Stimulated activated CD4-positive, alpha-beta T cell treated with anti-CD3 and anti-CD28 coated beads, Interleukin-1b, Interleukin-23, amount 100 ng/mL, for 1 hour (primary cell): ENCODE results near the gene MYEOV.

Experiments used
- DNase-seq, 2 donors: peaks; one replicate each; pipeline ENCODE4 v3.0.0-alpha.2; 2020; ENCODE audit warnings: low read depth in 2 of 2

Gene MYEOV

DNA sequence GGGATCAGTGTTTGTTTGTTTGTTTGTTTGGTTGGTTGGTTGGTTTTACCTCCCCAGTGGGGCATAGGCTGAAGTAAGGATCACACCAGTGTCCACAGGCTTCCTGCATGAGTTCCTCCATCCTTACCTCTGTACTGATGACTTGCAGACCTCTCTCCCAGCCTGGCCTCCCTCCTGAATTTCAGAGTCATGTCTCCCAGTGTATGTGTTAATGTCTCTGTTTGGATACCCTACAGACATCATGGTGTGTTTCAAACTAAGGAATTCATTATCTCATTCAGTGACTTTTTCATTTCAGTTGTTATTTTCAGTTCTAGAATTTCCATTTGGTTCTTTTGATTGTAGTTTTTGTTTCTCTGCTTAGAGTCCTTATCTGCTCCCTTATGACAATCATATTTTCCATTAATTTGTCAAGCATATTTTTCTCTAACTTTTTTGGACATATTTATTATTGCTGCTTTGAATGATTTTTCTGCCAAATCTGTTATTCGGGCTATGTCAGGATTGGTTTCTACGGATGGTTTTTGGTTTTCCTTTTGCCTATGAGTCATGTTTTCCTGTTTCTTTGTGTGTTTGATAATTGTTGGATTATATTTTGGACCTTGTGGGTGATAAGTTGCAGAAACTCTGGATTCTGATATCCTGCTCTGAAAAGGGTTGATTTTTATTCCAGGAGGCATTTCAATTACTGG is 23.6 kb downstream of the MYEOV start:
- no peak for DNase-seq

DNA sequence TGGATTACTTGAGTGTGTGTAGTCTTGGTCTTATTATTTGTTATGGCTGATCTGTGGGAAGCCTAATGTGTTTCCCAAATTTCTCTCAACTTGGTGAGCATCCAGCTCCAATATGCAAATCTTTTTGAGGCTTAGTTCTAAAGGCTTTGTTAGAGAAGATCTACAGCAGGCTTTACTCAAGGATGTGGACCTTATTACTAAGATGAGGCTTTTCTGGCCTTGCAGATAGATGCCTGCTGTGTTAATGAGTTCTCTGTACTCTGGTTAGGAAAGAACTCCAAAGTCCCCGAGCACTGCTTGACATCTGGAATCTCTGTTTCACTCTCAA is 24.1 kb downstream of the MYEOV start:
- no peak for DNase-seq

DNA sequence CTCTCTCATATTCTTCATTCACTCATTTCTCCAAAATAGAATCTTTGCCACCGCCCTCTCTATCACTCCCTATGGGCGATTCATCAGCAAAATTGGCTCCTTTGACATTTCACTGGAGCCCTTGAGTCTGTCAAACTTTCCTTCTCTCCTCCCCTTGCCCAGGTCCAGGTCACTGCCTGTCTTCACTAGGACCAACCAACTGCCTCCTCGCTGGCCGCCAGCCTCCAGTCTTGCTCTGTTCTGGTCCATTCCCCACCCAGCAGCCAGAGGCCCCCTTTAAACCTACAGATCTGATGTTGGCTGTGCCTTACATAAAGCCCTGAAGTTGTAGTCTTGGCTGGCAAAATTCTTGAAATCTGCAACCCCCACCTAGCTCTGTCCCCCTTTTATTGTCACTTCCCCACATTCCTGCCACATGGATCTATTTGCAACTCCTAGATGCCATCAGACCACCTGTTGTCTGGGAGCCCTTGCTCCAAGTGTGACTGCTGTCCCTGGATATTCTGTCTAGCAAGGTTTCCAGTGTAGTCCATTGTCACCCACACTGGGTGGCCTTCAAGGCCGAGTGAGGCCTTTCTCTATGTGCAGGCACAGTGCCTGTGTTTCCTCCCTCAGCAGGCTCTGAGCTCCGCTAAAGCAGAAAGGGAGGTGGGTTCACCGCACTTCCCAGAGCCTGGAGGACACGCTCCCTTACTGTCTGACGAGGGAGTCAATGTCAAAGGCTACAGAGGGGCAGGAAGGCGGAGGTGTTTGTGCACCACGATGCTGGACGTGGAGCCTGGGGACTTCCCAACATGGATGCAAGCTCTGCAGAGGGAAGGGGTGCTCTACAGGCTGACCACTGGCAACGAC is 25.5 kb downstream of the MYEOV start:
- DNase-seq = no peak

DNA sequence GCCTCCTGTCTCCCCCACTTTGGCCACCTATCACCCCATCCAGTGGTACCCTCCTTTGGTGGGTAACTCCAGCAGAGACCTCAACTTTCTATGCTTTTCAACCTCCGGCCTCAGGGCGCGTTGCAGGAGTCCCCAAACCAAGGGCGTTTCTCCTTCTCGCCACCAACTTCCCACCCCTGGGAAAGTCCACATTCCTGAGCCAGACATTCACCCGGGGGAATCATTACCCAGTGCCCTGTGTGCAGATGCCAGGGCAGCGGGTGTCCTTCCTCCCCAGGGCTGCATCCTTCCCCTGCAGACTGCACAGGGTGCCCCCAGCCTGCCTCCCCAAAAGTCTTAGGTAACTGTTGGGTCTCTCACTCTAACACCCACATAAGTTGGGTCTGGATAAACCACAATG is 26.4 kb downstream of the MYEOV start:
- DNase-seq = no peak

DNA sequence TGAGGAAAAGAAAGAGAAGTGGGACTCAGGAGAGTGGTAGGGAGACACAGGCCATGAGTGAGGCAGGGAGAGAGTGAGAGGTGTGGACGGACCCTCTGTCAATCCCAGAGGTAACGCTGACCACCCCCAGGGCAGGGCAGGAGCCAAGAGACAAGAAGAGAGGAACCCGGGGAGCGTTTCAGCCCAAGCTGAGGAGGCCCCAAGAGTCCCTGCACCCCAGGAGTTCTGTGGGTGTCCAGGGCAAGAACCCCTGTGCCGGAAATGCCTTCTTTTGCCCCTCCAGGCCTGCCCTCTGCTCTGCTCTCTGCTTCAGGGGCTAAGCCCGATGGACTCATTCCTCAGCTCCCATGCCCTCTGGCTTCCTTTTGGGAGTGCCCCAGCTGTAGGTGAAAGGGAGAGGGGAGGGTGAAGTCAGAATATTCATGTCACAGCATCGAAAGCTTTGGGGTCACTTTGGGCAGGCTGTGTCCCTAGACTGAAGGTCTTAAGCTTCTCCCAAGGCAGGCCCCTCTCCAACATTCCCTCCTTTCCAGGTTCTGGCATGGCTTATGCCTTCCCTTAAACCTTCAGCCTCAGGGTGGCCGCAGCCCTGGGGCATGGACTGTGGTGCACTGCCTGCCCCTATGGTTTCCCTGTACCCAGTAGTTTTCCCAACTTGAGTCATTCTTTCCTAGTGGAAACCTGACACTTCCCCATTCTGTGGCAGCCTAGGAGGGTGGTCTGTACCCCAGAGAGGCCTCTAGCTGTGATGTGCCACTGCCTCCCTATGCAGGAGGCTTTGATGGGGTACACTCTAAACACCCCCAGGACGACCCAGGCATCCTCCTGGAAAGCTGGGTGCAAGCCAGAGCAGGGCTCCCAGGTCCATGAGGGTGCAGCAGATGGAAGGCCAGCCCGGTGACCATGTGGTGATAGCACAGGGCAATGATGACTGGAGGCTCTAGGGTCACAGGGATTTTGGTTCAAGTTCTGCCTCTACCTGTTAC is 27.1 kb downstream of the MYEOV start:
- DNase-seq = no peak

DNA sequence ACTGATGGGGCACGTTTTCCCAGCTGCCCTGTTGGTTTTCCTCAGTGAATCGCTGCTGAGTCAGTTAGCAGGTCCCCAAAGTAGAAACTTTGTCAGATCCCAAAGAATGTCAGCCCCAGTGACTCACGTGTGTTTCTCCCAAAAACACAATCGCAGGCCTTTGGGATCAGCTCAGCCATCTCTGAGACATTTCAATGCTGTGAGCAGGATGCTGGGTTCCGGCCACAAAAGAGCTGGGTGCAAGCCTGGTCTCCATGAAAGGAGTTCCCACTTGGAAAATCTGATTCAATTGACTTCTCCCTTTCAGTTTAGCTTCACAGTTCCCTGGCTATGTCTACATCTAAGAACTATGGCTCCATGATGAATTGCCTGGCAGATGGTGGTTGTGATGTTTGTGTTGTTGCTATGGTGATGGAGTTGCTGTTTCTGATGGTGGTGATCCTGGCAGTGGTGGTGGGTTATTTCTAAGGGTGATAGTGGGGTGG is 28.0 kb downstream of the MYEOV start:
- DNase-seq = no peak

DNA sequence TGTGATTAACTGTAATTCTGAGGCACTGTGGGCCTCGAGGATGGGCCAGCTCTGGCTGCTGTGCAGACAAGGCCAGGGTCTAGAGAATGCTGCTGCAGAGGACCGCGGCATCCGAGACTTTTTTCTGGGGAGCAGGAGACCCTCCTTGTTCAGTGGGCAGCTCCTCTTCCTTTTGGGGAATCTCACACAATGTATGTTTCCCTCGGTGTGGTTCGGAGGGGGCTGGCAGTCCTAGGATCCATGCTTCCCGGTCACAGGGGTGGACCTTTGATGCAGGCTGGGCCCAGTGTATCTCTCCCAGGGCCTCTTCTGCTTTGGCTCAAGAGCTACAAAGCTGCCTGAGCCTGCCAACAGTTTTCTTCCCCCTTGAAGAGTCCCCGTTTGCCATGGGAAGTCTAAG is 31.5 kb downstream of the MYEOV start:
- no peak for DNase-seq

DNA sequence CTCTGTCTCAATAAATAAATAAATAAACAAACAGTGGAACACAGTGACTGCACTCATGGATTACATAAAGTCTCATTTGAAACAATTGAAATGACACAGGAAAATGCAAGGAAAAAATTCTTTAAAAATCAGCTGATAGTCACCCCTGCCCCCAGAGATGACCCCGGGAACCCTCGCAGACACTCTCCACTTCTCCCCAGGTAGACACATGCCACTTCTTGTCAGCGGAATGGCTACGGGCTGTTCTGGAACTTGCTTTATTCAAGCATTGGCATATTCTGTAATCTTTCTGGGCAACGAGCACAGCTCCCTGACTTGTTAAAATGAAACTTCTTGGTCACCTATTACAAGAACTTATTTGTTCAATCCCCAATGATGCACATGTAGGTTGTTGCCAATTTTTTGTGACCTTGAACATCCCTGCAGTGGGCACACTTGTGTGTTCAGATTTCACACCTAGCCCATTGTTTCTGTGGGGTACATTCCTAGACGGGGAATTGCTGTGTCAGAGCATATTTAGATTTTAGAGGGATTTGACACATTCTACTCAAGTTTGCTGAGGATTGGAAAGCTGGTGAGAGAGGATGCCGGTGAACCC is 32.8 kb downstream of the MYEOV start:
- no peak for DNase-seq

DNA sequence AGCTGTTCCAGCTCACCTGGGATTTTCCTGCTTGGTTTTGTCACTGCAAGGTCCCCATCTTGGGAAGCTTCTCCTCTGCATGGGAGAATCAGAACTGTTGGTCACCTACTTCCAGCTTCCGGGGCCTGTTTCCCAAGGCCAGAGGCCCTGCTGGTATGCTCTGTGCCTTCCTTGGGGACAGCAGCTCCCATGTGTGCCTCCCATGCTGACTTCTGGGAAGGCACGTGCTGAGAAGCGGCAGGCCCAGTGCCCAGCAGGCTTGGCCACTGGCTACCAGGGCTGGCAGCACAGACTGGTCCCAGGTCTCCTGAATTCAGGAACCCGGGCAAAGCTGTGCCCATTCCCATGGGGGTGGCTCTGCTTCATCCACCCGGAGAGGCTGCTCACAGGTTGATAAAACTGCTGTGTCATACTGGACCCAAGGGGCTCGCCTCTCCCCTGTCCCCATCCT is 33.8 kb downstream of the MYEOV start:
- DNase-seq = no peak

DNA sequence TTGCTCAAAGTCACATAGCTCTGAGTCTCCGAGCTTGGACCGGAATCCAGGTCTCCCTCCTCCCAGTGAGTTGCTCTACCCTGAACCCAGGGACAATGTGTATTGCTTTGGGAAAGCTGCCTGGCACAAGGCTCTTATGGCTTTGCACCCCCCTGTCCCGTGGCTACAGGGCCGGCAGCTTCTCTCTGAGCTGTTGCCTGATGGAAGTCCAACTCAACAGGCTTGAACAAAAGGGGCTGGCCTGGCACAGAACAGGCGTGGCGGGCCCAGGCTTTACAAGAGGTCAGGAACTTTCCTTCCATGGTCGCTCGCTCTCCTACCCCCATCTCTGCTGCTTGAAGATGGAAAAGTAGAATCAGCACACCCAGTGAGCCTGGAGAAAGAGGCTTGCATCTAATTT is 34.3 kb downstream of the MYEOV start:
- no peak for DNase-seq

DNA sequence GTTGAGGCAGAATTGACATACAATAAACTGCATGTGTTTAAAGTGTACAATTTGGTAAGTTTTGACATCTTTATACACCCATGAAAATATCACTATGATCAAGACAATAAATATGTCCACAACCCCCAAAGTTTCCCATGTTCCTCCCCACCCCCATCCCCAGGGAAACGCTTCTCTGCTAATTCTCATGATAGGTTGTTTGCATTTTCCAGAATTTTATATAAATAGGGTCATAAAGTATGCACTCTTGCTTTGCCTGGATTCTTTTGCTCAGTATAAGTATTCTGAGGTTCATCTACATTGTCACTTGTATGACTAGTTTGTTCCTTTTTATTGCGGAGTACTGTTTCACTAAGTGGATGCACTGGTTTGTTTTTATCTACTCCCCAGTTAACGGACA is 35.6 kb downstream of the MYEOV start:
- no peak for DNase-seq

DNA sequence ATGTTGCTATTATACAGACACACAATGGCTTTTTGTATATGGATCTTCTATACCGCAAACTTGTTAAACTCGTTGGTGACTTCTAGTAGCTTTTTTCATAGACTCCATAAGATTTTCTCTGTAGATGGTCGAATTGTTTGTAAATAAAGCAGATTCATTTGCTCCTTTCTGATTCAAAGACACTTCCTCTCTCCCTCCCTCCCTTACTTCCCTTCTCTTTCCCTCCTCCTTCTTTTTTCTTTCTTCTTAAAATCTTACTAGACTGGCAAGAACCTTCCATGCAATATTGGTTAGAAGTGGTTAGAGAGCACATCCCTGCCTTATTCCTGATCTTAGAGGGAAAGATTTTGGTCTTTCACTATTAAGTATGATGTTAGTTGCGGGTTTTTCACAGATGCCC is 36.4 kb downstream of the MYEOV start:
- DNase-seq = no peak

DNA sequence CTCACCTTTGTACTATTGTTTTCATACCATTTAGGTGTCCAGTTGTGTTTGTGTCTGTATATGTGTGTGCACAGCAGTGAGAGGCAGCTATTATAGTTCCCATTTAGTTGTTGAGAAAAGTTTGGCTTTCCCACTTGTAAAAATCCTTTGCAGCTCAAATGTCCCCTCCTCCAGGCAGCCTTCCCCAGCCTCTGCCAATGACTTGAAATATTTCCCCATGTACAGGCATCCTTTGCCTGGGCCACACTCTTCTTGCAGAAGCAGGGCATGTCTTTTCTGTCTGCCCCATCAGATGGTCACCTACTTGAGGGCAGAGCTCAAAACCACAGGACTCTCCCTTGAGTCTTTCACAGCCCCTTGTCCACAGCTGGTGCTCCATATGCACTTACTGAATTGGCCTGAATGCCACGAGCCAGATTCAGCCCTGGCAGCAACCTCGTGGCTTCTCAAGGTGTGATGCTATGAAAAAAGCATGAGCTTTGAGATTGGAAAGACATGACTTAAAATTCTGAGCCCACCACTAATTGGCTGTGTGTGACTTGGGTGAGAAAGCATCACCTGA is 39.3 kb downstream of the MYEOV start:
- no peak for DNase-seq

DNA sequence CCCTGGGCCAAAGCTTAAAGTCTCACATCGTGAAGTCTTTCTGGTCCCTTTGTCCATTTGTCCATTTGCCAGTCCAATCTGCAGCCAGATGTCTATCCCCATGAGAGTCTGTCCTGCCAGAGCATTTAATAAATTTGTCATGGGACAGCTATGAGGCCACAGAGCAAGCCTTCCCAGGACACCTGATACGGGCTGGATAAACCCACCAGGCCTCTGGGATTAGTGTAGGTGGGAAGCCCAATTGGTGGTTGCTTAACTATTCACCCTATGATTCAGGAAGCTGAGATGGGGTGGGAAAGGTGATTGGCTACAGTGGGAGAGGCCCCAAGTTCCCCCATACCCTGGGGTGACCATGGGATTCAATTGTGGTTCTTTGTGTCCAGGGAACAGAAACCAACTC is 39.9 kb downstream of the MYEOV start:
- no peak for DNase-seq

DNA sequence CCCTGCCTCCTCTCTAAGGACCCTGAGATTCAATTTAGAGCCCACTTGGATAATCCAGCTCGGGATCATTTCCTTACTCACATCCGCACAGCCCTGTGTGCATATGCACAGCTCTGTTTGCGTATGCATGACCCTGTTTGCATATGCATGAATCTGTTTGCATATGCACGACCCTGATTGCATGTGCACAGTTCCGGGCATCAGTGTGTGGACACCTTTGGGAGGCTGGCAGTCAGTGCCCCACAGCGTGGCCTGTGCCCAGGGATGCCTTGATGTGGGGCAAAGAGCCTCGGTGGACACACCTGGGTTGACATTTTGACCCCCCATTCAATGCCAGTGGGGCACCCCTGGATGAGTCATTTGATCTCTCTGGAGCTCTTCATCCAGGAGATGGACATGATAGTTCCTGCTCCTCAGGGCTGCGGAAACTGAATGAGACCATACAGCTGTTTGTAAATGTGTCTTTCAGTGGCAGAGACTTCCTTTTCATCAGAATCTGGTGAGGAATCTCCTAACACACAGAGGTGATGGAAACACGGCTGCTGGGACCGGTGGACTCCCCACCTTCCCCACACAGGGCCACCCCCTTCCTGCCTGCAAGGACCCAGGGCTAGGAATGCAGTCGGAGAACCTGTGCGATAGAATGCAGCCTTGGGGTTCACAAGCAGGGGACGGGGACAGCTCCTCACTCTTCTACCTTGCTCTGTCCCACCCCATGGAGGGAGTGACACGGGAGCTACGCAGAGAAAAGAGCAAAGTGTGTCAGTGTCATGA is 41.2 kb downstream of the MYEOV start:
- no peak for DNase-seq

DNA sequence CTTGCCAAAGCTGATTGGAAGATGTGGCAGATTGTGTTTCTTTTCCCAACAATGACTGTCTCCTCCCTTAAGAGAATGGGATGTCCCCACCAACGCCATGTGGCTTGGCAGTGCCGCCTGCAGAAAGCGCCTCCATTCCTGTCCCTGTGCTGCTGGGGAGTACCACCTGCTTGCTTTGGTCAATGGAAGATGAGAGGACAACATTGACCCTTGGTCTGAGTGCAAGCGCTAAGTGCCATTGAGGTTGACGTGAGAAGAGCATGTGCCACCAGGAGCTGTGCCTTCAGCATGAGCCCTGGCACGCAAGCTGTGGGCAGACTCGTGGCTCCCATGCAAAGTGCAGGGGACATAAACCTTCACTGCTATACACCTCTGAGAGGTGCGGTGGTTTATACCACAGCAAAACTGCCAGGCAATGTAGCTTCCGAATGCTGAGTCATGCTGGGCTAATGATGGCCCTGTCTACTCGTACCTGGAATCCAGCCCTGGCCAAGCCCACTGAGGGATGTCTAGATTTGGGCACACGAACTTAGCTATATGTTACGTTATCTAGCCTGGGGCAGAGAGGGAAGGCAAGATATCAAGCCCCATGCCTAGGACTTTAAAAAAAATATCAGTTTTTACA is 41.9 kb downstream of the MYEOV start:
- DNase-seq = no peak

DNA sequence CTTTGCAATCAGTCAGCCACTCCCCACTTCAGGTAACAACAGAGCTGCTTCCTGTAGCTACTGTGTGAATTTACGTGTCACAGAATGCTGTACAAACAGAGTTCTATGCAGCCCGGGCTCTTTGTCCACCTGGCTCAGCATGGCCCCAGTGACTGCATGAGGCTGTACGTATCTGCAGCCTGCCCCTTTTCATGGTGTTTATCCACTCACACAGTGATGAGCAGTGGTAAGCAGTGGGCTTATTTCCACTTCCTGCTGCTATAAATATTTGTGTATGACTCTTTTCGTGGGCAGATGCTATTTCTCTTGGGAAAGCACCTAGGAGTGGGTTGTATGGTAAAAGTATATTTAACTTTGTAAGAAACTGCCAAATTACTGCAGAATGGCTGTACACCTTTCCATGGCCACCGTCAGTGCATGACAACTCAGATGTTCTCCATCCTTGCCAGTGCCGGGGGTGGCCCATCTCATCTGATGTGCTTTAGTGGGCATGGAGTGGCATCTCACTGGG is 43.3 kb downstream of the MYEOV start:
- DNase-seq = no peak

DNA sequence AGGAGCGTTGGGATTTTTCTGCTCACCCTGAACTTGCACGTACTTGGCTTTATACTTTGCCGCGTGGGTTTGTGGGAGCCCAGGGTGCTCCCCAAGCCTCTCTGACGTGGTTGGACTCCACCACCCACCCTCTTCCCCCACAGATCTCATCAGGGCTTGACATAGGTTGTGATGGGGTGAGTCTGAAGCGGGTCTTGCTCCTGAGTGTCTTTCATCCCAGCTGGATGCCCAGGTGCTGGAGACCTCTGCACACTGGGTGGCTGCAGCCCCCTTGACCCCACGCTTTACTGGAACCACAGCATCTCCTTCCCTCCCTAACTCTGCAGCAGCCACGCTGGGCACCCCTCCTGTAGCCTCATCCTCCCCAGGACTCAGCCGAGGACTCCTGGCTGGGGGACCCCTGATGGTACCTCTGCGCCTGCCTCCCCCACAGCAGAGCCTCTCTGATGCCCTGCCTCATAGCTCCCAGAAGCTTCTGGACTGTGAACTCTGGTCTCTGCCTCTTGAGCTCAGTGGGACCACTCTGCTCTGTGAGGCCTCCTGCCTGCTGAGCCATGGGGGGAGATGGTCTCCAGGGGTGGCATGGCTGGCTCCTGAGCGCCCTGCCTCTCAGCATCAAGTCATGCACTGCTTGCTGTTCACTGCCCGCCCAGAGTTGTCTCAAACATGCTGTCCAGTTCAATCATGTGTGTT is 45.2 kb downstream of the MYEOV start:
- no peak for DNase-seq

DNA sequence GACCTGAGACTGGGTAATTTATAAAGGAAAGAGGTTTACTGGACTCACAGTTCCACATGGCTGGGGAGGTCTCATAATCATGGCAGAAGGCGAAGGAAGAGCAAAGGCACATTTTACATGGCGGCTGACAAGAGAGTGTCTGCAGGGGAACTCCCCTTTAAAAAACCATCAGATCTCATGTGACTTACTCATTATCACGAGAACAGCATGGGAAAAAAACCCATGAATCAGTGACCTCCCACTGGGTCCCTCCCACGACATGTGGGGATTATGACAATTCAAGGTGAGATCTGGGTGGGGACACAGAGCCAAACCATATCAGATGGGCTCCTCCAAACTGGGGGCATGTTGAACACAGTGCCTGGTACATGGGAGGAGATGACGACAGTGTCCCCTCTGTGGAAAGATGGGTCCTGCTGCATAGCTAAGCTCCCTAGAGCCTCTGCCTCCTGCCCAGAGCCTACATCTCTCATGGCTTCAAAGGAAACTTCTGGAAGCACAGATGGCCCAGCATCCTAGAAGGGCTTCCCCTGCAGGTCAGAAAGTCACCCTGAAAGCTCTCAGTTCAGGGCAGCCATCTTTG is 46.1 kb downstream of the MYEOV start:
- no peak for DNase-seq
